Liver (tissue), 3 donors: ENCODE results near the gene GATD1.

Source experiments
- JUND ChIP-seq, 2 donors: IDR thresholded peaks; 2 replicates each; pipeline ENCODE4 v1.6.1; 2016; ENCODE audit warnings: antibody characterized with exemption in 2 of 2
- RXRA ChIP-seq, 2 donors: IDR thresholded peaks; 2 replicates each; pipeline ENCODE4 v1.6.1; 2017 to 2018; ENCODE audit warnings: antibody characterized with exemption in 2 of 2, mild to moderate bottlenecking in 1 of 2
- SP1 ChIP-seq: IDR thresholded peaks from 2 replicates; pipeline ENCODE4 v1.6.1; 2018; ENCODE audit warnings: antibody characterized with exemption, mild to moderate bottlenecking
- TAF1 ChIP-seq: conservative IDR thresholded peaks from 2 replicates; pipeline ENCODE4 v1.6.1; 2016; ENCODE audit warnings: antibody characterized with exemption, mild to moderate bottlenecking
- TF ChIP-seq, protein P1 (sequence below): fragments of 150-350 bp; IDR thresholded peaks from 2 replicates; pipeline ENCODE4 v1.5.1; 2017; ENCODE audit warnings: improper control_type of control experiment, low read depth, low read length; ENCODE audit not compliant: missing input control
- TF ChIP-seq, protein P2 (sequence below): IDR thresholded peaks from 2 replicates; pipeline ENCODE4 v1.6.1; 2016; ENCODE audit warnings: antibody characterized with exemption, mild to moderate bottlenecking
- donor health status: healthy.
- donor health status: healthy.

DNA sequence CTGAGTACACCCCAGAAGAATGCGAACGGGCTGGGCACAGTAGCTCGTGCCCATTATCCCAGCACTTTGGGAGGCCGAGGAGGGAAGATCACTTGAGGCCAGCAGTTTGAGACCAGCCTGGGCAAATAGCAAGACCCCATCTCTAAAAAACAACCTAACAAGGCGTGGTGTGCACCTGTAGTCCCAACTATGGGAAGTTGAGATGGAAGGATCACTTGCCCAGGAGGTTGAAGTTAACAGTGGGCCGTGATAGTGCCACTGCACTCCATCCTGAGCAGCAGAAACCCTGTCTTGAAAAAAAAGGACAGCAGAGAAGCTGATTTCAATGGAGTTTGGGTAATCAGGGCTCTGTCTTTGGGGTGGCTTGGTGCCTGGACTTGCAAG, 35.8 kb upstream of the GATD1 start:
- TF ChIP-seq, protein P1, sequence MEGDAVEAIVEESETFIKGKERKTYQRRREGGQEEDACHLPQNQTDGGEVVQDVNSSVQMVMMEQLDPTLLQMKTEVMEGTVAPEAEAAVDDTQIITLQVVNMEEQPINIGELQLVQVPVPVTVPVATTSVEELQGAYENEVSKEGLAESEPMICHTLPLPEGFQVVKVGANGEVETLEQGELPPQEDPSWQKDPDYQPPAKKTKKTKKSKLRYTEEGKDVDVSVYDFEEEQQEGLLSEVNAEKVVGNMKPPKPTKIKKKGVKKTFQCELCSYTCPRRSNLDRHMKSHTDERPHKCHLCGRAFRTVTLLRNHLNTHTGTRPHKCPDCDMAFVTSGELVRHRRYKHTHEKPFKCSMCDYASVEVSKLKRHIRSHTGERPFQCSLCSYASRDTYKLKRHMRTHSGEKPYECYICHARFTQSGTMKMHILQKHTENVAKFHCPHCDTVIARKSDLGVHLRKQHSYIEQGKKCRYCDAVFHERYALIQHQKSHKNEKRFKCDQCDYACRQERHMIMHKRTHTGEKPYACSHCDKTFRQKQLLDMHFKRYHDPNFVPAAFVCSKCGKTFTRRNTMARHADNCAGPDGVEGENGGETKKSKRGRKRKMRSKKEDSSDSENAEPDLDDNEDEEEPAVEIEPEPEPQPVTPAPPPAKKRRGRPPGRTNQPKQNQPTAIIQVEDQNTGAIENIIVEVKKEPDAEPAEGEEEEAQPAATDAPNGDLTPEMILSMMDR = no peak
- TF ChIP-seq RXRA (IDR thresholded peaks at IDR 0.05) = no peak
- no peak for TF ChIP-seq TAF1
- TF ChIP-seq, protein P2, sequence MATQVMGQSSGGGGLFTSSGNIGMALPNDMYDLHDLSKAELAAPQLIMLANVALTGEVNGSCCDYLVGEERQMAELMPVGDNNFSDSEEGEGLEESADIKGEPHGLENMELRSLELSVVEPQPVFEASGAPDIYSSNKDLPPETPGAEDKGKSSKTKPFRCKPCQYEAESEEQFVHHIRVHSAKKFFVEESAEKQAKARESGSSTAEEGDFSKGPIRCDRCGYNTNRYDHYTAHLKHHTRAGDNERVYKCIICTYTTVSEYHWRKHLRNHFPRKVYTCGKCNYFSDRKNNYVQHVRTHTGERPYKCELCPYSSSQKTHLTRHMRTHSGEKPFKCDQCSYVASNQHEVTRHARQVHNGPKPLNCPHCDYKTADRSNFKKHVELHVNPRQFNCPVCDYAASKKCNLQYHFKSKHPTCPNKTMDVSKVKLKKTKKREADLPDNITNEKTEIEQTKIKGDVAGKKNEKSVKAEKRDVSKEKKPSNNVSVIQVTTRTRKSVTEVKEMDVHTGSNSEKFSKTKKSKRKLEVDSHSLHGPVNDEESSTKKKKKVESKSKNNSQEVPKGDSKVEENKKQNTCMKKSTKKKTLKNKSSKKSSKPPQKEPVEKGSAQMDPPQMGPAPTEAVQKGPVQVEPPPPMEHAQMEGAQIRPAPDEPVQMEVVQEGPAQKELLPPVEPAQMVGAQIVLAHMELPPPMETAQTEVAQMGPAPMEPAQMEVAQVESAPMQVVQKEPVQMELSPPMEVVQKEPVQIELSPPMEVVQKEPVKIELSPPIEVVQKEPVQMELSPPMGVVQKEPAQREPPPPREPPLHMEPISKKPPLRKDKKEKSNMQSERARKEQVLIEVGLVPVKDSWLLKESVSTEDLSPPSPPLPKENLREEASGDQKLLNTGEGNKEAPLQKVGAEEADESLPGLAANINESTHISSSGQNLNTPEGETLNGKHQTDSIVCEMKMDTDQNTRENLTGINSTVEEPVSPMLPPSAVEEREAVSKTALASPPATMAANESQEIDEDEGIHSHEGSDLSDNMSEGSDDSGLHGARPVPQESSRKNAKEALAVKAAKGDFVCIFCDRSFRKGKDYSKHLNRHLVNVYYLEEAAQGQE = no peak
- no peak for TF ChIP-seq JUND (IDR thresholded peaks at IDR 0.05)
- no peak for TF ChIP-seq SP1
